ENCODE data around the gene SLC25A34. TPM values are rescaled to one million over a fixed set of nuclear protein-coding genes. Genes with fewer than 3 reads are reported as not detected.

The SLC25A34 gene
- total RNA-seq, 1 donor from 2014 or later, result 2.2 TPM

GRCh38 chr1:15770313-15770962 is 34.4 kb downstream of the SLC25A34 start:
- no peak for DNase-seq (ENCODE audit: low spot score)

GRCh38 chr1:15771836-15772515 is 35.9 kb downstream of the SLC25A34 start:
- no peak for DNase-seq (ENCODE audit: low spot score)

GRCh38 chr1:15775706-15776105 is 39.6 kb downstream of the SLC25A34 start:
- no peak for DNase-seq (ENCODE audit: low spot score)

GRCh38 chr1:15777909-15778707 is 42.0 kb downstream of the SLC25A34 start:
- no peak for DNase-seq (ENCODE audit: low spot score)

GRCh38 chr1:15785683-15786082 is 49.6 kb downstream of the SLC25A34 start:
- DNase-seq (ENCODE audit: low spot score), result no peak

GRCh38 chr1:15786581-15786980 is 50.5 kb downstream of the SLC25A34 start:
- DNase-seq (ENCODE audit: low spot score), result no peak

GRCh38 chr1:15788624-15789301 is 52.7 kb downstream of the SLC25A34 start:
- no peak for DNase-seq (ENCODE audit: low spot score)

Other genes starting within 250 kb of the SLC25A34 start
- gene CASP9, start 212.0 kb upstream of the SLC25A34 start, total RNA-seq, result 8.6 TPM
- gene DNAJC16, start 209.4 kb upstream of the SLC25A34 start, total RNA-seq, result 19.8 TPM
- 0.58 TPM for gene AGMAT, start 151.2 kb upstream of the SLC25A34 start, total RNA-seq
- 75.4 TPM for gene DDI2, start 118.8 kb upstream of the SLC25A34 start, total RNA-seq
- gene PLEKHM2, start 51.9 kb upstream of the SLC25A34 start, total RNA-seq, result 94.6 TPM
- gene TMEM82, start 6.2 kb downstream of the SLC25A34 start, total RNA-seq, result not detected
- 34.5 TPM for gene FBLIM1, start 22.5 kb downstream of the SLC25A34 start, total RNA-seq
- 1.3 TPM for gene UQCRHL, start 71.4 kb downstream of the SLC25A34 start, total RNA-seq
- 92.0 TPM for gene SPEN, start 111.4 kb downstream of the SLC25A34 start, total RNA-seq
- 29.9 TPM for gene ZBTB17, start 239.8 kb downstream of the SLC25A34 start, total RNA-seq